ENCODE data around the gene ATRNL1.

- TF ChIP-seq CREB1 (IDR thresholded peaks at IDR 0.05) = no peak
- TF ChIP-seq JUND (IDR thresholded peaks at IDR 0.05; ENCODE audit: low read length) = no peak
- TF ChIP-seq POLR2A (IDR thresholded peaks at IDR 0.05; ENCODE audit: control extremely low read depth in 1 of 2, low read depth in 2 of 2, low read length in 2 of 2) = no peak
- TF ChIP-seq CTCF (IDR thresholded peaks at IDR 0.05; ENCODE audit: control extremely low read depth in 1 of 3, insufficient read depth in 1 of 3, low read depth in 1 of 3, low read length in 3 of 3) = no peak
- TF ChIP-seq TAF1 (IDR thresholded peaks at IDR 0.05; ENCODE audit: low read depth, low read length) = no peak
- no peak for TF ChIP-seq NRF1 (IDR thresholded peaks at IDR 0.05; ENCODE audit: low read depth, low read length)
- TF ChIP-seq CEBPB (IDR thresholded peaks at IDR 0.05; ENCODE audit: low read depth, low read length) = no peak
- no peak for TF ChIP-seq TCF12 (IDR thresholded peaks at IDR 0.05; ENCODE audit: low read depth, low read length)
- TF ChIP-seq SP1 (IDR thresholded peaks at IDR 0.05; ENCODE audit: low read depth, low read length) = no peak
- TF ChIP-seq EGR1 (IDR thresholded peaks at IDR 0.05; ENCODE audit: borderline replicate concordance, low read depth, low read length) = no peak
- TF ChIP-seq EP300 (IDR thresholded peaks at IDR 0.05; ENCODE audit: borderline replicate concordance in 1 of 2, low read depth in 2 of 2, low read length in 2 of 2) = no peak
- no peak for TF ChIP-seq POLR2AphosphoS5 (IDR thresholded peaks at IDR 0.05; ENCODE audit: low read depth, low read length)
Measured at GRCh38 chr10:115250784-115251183, 157.6 kb downstream of the ATRNL1 start.

Data from H1 (cell line).